Measurements from ENCODE around the gene SCN9A. TPM values are rescaled to one million over a fixed set of nuclear protein-coding genes. Genes with fewer than 3 reads are reported as not detected.
A peak's percentile ranks its signal among the peaks of the same experiment; 100 is the strongest.

SCN9A gene
- total and polyA plus RNA-seq, 9 of the 15 experiments (the other 6 are each of a cell fraction or from before 2014, with no cell fraction given) = 1.4 to 22.8 (median 7.1) TPM

GRCh38 chr2:166332106-166332505 lies 43.6 kb downstream of the SCN9A start (continued):
- no peak for TF ChIP-seq TSC22D4 (tag; IDR thresholded peaks at IDR 0.05)
- TF ChIP-seq SIRT6 (IDR thresholded peaks at IDR 0.05; ENCODE audit: low read depth, low read length) = no peak
- TF ChIP-seq MBD2 (IDR thresholded peaks at IDR 0.05; ENCODE audit: borderline replicate concordance, low read depth) = no peak
- TF ChIP-seq SRSF7 (optimal IDR thresholded peaks at IDR 0.05; ENCODE audit: low read depth, low read length) = no peak
- no peak for TF ChIP-seq ZNF175 (CRISPR knock-in tag; IDR thresholded peaks at IDR 0.05; ENCODE audit: low read depth)
- TF ChIP-seq FIP1L1 (IDR thresholded peaks at IDR 0.05; ENCODE audit: low read depth, low read length, poor library complexity, severe bottlenecking) = no peak

- FAIRE-seq (no peak), DNase-seq (ENCODE audit: extremely low read depth in 1 of 4, low spot score in 3 of 4) (no peak), ATAC-seq (no peak)
- no TSS peak for BruUV-seq (replicated peaks)
- in situ Hi-C loops (cut with MboI) = no loop called here
- Histone ChIP-seq H3K36me3 (ENCODE audit: control insufficient read depth, insufficient read depth, low read length) (no peaks in the 10 kb centered on the region), H3K27me3 (ENCODE audit: control insufficient read depth in 2 of 2, insufficient read depth in 2 of 2, low read length in 2 of 2) (no peaks in the 10 kb centered on the region), H3K4me1 (replicated peaks in 1 of 2; ENCODE audit: control insufficient read depth in 2 of 2, insufficient read depth in 2 of 2, low read length in 2 of 2) (no peaks in the 10 kb centered on the region; a peak in 1 of 5 replicates), H4K20me1 (replicated peaks; ENCODE audit: control insufficient read depth, insufficient read depth, low read length) (no peaks in the 10 kb centered on the region), H2AFZ (ENCODE audit: low read depth, low read length) (no peak overlapping the region), H3K4me2 (ENCODE audit: insufficient read depth, low read length) (no peak overlapping the region), H3K9me1 (ENCODE audit: control insufficient read depth, insufficient read depth, low read length) (no peaks in the 10 kb centered on the region), H3K27ac (ENCODE audit: extremely low read depth, low read depth, low read length) (no peak overlapping the region), H3K4me3 (no peak overlapping the region), H3K79me2 (ENCODE audit: control insufficient read depth, insufficient read depth, low read length) (no peaks in the 10 kb centered on the region), H3K9me3 (replicated peaks; ENCODE audit: control insufficient read depth, insufficient read depth, low read depth, low read length) (no peaks in the 10 kb centered on the region), H3K9ac (ENCODE audit: insufficient read depth in 1 of 2, low read depth in 2 of 2, low read length in 2 of 2) (no peak overlapping the region)
- TF ChIP-seq POU5F1 (IDR thresholded peaks at IDR 0.05; ENCODE audit: borderline replicate concordance, low read depth, low read length, partially characterized antibody) = no peak
- no peak for TF ChIP-seq CEBPG (CRISPR knock-in tag; IDR thresholded peaks at IDR 0.05)
- peak in 1 of 2 experiments; percentile 76; a peak in 2 of 4 replicates for TF ChIP-seq CEBPG (tag; conservative IDR thresholded peaks at IDR 0.05 in 1 of 2, IDR thresholded peaks at IDR 0.05 in 1 of 2)
- peak; percentile 68 for TF ChIP-seq CEBPB (tag; IDR thresholded peaks at IDR 0.05)
- ChIA-PET POLR2A (interaction anchor here (0.6 to 1.0 kb wide), 3 partner anchors 10 to 20 kb away, joined by 3 read pairs; no protein-coding TSS in a partner anchor), CTCF (ENCODE audit: low intra/inter-chr PET ratio) (no interaction called here)
- intact Hi-C loops (cut with micrococcal nuclease) = no loop called here
- WGBS (ENCODE audit: insufficient coverage, low coverage, missing lambda C conversion rate) = 13% methylated on average over 1 of the region's 1 CpG
Observed at GRCh38 chr2:166331468-166331867, 44.3 kb downstream of the SCN9A start.
